H54 (cell line): ENCODE data around the gene MAGEA4.
A peak's percentile ranks its signal among the peaks of the same experiment; 100 is the strongest.

Experiments used
- DNase-seq: peaks from one replicate; pipeline ENCODE4 v3.0.0; 2011; ENCODE audit warnings: low spot score, mixed read lengths; ENCODE audit not compliant: insufficient read length
- FAIRE-seq: peaks from 3 replicates; lab custom pipeline; 2011; peaks lifted over from hg19 to GRCh38; lab: Jason Lieb, UNC
- POLR2A ChIP-seq: IDR thresholded peaks from 2 replicates; pipeline ENCODE4 v1.6.1; 2011; ENCODE audit warnings: low read depth, mild to moderate bottlenecking, low read length

Gene MAGEA4, protein sequence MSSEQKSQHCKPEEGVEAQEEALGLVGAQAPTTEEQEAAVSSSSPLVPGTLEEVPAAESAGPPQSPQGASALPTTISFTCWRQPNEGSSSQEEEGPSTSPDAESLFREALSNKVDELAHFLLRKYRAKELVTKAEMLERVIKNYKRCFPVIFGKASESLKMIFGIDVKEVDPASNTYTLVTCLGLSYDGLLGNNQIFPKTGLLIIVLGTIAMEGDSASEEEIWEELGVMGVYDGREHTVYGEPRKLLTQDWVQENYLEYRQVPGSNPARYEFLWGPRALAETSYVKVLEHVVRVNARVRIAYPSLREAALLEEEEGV

DNA sequence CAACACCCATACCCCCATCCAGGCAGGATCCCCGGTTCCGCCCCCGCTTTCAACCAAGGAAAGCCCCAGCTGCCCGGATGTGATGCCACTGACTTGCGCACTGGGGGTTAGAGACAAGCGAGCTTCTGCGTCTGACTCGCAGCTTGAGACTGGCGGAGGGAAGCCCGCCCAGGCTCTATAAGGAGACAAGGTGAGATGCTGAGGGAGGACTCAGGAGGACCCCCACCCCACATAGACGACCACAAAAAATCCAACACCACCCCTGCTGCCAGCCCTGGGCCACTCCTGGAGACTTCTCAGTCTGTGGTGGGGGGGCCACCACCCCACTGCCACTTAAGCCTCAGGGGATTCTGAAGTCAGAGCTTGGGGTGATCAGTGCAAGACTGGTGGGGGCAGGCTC is at the start of gene MAGEA4:
TSS of gene MAGEA4 (plus strand) at position 110 of the 400 bp plus-strand sequence. CDS start 10,776 bp downstream, outside the sequence.
- no peak for DNase-seq
- TF ChIP-seq POLR2A, result no peak
- FAIRE-seq, result no peak

DNA sequence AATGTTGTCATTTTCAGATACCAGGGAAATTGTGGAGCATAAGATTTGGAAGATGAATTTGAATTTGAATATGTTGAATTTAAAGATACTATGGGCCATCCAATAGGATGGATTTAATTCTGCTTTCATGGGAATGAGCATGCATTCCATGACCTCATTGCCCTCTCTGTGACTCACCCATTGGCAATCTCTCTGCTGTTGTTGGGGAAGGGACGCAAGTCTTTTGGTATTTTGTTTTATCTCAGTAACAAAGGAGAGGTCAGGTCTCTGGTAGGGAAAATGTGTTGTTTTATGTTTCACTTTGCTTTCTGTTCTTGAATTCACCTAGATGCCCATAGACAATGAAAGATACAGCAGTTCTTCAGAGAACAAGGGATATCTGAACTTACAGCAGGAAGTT is 42.1 kb upstream of the MAGEA4 start:
- no peak for TF ChIP-seq POLR2A
- peak; percentile 15 for DNase-seq
- peak; percentile 83 for FAIRE-seq

DNA sequence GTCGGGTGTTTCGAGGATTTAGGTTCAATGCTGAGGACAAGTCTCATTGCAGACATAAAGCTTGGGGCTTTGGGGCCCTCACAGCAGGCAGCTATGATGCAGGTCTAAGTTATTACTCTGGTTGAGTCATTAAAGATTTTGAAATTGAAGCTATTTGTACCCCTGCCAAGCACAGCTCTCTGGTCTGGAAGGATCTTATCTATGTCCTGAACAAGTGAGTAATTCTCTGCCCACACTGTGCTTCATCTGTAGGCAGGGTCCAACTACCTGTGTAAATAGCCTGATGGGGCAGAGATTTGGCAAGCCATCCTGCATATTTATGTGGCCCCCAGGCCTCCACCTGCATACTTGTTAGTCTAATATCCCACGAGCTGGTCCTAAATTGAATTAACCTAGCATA is 41.4 kb upstream of the MAGEA4 start:
- no peak for TF ChIP-seq POLR2A
- peak; percentile 15 for DNase-seq
- FAIRE-seq, result peak; percentile 83

DNA sequence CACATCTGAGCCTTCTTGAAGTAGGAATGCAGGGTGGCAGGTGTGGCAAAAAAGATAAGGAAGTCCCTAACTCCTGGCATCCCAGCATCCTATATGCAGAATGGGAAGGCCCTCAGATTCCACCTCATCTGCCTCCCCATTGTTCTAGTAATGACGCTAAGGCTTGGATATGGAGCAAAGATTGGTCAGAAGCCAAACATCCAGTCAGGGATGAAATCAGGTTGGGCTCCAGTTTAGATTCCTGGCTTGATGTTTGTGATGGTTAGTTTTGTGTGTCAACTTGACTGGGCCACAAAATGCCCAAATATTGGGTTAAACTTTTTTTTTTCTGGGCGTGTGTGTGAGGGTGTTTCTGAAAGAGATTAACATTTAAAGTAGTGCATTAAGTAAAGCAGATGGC is 39.6 kb upstream of the MAGEA4 start:
- no peak for TF ChIP-seq POLR2A
- FAIRE-seq, result no peak
- no peak for DNase-seq

DNA sequence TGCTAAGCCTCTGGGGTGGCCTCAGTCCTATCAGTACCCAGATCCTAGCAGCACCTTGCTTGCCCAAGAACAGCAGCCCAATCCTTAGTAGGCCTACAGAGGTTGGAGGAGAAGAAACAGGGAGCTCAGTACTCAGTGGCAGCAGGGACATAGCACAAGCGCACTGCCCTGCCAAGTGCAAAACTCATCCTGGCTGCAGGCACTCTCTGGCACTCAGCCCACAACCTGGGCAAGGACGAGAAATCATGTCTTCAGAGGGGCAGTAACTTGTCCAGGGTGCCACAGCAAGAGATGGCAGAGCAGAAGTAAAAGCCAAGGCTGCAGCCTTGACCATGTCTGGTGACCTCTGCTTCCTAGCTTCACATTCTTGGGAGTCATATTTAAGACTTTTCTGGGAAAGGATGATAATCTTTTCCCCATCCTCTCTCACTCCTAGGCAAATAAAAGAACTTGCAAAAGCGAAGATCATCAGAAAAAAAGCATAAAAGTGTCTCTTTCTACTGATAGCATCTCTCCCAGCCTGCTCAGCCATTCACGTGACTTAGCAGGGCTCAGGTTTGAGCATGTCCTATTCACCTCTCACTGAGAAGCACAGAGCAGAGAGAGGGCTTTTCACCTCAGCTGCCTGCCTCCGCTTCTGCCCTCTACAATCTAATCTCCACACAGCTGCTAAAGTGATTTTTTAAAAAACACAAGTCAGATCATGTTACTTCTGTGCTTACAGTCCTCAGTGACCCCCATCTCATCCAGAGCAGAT is 37.2 kb upstream of the MAGEA4 start:
- no peak for TF ChIP-seq POLR2A
- DNase-seq, result no peak
- no peak for FAIRE-seq

DNA sequence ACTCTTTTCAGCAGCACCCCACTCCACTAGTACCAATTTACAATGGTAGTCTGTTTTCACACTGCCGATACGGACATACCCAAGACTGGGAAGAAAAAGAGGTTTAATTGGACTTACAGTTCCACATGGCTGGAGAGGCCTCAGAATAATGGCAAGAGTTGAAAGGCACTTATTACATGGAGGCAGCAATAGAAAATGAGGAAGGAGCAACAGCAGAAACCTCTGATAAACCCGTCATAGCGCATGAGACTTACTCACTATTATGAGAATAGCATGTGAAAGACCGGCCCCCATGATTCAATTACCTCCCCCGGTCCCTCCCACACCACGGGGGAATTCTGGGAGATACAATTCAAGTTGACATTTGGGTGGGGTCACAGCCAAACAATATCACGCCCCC is 34.1 kb upstream of the MAGEA4 start:
- no peak for TF ChIP-seq POLR2A
- FAIRE-seq (no peak), DNase-seq (no peak)

DNA sequence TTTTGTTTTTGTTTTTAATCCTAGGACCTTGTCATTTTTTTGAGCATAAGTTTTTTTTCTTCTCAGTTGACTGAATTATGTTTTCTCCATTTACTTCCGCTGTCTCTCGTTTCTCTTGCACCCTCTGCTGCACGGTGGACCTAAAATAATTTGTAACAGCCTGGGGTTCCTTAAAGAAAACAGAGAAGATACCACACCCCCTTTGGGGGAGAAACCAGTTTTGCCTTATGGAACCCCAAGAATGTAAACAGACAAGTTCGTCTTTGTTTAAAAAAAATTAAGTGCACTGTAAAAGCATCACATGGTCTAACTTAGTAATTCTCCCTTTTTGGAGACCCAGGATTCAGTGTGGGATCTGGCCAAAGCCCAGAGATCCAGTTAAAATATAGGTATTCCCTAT is 32.8 kb upstream of the MAGEA4 start:
- DNase-seq (no peak), FAIRE-seq (no peak)
- no peak for TF ChIP-seq POLR2A

DNA sequence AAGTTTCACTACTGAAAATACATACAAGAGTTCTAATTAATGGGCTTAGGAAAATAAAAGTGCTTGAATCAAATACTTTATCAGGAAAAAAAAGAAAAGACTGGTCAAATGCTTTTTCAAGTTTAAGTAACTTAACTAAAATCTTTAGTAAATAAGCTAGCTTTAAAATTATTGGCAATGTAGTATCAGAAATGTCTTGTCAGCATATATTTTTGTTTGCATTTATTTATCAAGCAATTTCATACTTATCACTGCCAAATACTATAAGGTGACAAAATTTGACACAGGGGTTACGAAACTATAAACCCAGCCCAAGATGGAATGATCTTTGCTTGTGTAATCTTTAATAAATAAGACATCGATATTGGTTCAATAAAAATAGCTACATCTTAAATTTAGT is 31.8 kb upstream of the MAGEA4 start:
- no peak for FAIRE-seq
- TF ChIP-seq POLR2A, result no peak

DNA sequence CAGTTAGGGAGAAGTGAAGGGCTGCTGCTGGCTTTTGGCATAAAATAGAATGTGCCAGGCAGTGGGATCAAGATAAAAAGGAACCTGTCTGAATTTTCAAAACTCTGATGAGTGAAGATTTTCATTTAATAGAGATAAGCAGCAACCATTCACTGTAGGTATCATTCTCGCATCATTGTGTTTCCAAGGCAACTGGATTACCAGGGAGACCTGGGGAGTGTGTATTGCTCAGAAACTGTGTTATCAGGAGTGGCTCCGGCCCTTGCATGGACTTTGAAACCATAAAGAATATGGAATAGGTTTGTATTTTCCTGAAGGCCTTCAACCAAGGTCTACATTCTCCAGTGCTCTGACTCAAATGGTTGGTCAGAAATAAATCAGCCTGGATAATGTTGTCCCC is 23.3 kb upstream of the MAGEA4 start:
- TF ChIP-seq POLR2A, result no peak
- no peak for DNase-seq
- FAIRE-seq, result no peak

More for the DNA sequence above, 31.8 kb upstream of the MAGEA4 start:
- DNase-seq, result no peak

DNA sequence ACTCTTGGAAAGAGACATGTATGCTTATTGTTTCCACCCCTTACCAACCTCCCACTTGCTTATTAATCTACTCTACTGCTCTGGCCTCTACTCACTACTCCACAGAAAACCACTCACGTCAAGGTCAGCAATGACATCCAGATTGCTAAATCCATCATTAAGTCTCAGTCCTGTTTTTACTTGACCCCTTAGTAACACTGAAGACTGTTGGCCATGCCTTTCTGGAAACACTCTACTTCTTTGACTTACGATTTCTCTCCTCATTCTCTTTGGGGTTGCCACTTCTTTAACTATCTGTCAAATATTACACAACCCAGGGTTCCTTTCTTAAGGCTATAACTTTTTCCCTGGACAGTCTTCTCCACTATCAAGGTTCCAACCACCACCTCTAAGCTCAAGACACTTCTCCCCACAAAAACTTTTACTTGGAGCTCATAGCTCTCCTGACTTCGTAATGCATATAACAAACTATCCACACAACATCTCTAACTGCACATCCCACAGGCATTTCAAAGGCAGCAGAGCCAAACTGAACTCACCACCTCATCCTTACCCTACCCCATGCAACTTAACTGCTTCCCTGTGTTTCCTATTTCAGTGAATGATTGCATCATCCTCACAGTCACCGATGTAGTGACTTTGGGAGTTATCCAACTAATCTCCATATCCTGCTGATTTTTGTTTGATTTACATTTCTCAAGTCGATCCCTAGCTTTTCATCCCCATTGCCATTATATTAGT is 15.8 kb upstream of the MAGEA4 start:
- TF ChIP-seq POLR2A, result no peak
- DNase-seq (no peak), FAIRE-seq (no peak)

DNA sequence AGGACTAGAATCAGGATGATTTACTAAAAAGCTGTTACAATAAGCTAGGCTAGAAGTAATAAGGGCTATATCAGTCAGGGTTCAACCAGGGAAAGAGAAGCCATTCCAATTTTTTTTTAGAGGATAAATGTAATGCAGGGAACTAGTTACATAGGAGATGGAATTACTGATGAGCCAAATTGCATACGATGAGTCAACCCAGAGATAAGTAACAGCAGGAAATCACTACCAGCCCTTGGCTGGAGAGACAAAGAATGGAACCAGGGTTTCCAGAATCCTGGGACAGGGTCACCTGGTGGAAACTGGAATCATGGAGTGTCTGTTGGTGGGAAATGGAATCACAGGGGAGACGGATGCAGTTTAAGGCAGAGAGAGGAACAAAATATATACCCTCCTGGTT is 13.1 kb upstream of the MAGEA4 start:
- FAIRE-seq (no peak), DNase-seq (no peak)
- TF ChIP-seq POLR2A, result no peak

DNA sequence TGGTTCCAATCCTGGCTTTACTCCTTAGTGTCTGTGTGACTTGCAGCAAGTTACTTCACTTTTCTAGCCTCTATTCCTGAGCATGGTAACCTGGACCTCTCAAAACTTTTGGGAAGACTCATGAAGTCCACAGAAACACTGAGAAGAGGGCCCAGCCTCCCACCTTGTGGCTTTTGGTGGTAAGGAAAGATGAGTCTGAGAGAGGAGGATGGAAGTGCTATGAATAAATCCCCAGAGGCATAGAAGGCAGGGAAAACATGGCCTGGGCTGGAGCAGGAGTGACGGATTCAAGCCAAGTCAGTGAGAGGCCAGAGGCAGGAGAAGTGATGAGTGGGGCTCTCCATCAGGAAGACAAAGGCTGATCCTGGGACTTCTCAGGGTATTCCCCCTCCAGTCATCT is 10.9 kb upstream of the MAGEA4 start:
- FAIRE-seq (no peak), DNase-seq (no peak)
- no peak for TF ChIP-seq POLR2A

DNA sequence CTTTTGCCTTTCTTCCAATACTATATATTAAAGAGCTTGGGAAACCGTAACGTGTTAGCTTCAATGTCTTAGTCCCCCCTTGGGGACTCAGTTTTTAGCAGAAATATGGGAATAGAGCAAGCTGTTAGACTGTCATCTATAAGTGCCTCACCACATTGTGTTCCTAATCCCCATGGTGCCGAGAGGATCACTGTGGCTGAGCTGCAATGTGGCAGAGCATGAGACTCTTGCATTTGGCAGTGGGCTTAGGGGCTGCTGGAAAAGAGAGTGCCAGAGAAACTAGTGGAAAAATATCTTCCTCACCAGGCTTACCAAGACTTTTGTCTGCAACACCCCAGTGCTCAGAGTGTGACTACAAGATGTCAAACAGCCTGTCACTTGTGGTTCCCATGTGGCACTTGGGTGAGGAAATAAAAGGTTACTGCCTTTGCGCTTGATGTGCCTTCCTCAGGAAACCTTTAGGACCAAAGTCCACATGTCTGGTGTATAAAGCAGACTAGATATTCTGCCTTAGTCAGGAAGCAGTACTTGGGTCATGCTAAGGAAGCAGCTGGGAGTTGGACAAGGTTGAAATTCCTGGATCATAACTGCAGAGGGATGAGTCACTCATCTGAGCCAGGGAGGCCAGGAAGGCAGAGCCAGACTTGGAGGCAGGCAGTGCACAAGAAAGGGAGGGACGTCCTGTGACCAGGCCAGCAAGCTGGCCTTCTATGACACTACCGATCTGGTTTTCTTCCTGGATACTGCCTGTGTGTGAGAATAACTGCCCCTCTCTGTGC is 9.7 kb upstream of the MAGEA4 start:
- TF ChIP-seq POLR2A, result no peak
- FAIRE-seq (peak; percentile 96), DNase-seq (peak; percentile 55)

DNA sequence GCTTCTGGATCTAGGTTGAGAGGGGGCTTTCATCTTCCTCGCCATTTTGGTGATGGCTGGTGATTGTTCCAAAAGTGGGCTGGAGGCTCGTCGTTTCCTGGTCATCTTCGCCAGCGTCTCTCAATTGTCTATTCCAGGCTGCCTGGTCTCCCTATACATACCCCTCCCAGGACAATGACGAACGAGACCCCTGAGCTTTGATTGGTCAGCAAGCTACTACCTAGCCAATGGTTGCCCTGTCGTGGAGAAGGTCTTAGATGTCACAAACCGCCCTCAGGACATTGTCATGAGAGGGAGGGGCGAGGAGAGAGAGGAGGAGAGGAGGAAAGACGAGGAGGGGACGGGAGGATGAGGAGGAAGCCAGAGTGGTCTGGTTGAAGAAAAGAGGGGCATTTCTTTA is 7.7 kb upstream of the MAGEA4 start:
- DNase-seq, result no peak
- no peak for FAIRE-seq
- no peak for TF ChIP-seq POLR2A
